Measurements from ENCODE around the gene DLGAP4. TPM values are rescaled to one million over a fixed set of nuclear protein-coding genes. Genes with fewer than 3 reads are reported as not detected.

The DLGAP4 gene
- total and polyA plus RNA-seq, 2 experiments from 2014 or later: 14.3 to 68.1 TPM

GRCh38 chr20:36392989-36393388, 86.8 kb downstream of the DLGAP4 start:
- no peak overlapping the region for H2AFZ ChIP-seq
- H3K9me2 ChIP-seq (ENCODE audit: insufficient read depth): no peaks in the 10 kb centered on the region
- in situ Hi-C loops (cut with MboI): no loop called here
- H3K4me3 ChIP-seq: no peak overlapping the region
- no peak overlapping the region for H3K4me2 ChIP-seq (ENCODE audit: unreplicated experiment)
- no peaks in the 10 kb centered on the region for H3F3A ChIP-seq (ENCODE audit: insufficient read depth)
- H3K27ac ChIP-seq: no peak overlapping the region
- no peaks in the 10 kb centered on the region for H3K79me2 ChIP-seq (ENCODE audit: insufficient read depth)
- no peaks in the 10 kb centered on the region for H3K4me1 ChIP-seq (ENCODE audit: insufficient read depth)
- H3K9ac ChIP-seq: no peak overlapping the region
- TF ChIP-seq EZH2phosphoT487 (IDR thresholded peaks at IDR 0.05; ENCODE audit: insufficient read depth, low read depth) (no peak), EZH2 (IDR thresholded peaks at IDR 0.05; ENCODE audit: insufficient read depth, poor library complexity, severe bottlenecking) (no peak)
- H3K27me3 ChIP-seq (replicated peaks; ENCODE audit: insufficient read depth): peaks cover 18% of the 10 kb centered on the region
- no peaks in the 10 kb centered on the region for H3K36me3 ChIP-seq (ENCODE audit: low read depth)
- no peaks in the 10 kb centered on the region for H4K20me1 ChIP-seq (ENCODE audit: insufficient read depth)
- DNase-seq: no peak
- H3K9me3 ChIP-seq (ENCODE audit: low read depth): no peaks in the 10 kb centered on the region
- WGBS, 2 experiments (ENCODE audit: low coverage in 1 of 2, low lambda C conversion rate in 2 of 2, missing lambda C conversion rate in 2 of 2): 53 to 71% methylated on average over 2 to 3 of the region's 3 CpGs

DNA sequence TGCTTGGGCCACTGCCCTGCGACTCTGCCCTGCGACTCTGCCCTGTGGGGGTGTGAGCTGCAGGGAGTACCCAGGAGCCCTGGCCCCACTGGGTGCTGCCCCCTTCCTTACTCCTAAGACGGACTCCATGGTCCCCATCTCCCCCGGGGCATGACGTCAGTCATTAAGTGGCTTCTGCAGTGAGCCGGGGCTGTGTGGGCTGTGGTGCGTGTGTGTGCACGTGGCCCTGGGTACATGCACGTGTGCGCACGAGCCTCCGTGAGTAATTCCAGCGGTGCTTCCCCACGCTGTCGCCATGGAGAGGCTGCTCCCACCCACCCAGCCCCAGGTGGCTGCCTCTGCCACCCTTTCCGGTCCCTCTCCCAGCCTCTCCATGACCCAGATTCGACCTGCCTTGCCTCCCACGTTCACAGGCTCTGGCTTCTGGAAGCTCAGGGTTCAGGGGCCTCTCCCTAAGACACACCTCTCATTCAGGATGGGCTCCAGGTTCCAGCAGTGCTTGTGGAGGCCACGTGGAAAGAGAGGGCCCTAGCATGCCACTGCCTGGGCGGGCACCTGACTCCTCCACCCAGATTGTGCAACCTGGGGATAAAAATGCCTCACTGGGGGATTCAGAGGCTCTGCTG, 88.3 kb downstream of the DLGAP4 start:
- no peak overlapping the region for H3K4me3 ChIP-seq
- no peaks in the 10 kb centered on the region for H4K20me1 ChIP-seq (ENCODE audit: insufficient read depth)
- no peaks in the 10 kb centered on the region for H3K36me3 ChIP-seq (ENCODE audit: low read depth)
- in situ Hi-C loops (cut with MboI): no loop called here
- no peak overlapping the region for H3K27ac ChIP-seq
- H3K4me1 ChIP-seq (ENCODE audit: insufficient read depth): no peaks in the 10 kb centered on the region
- H3K4me2 ChIP-seq (ENCODE audit: unreplicated experiment): no peak overlapping the region
- TF ChIP-seq EZH2phosphoT487 (IDR thresholded peaks at IDR 0.05; ENCODE audit: insufficient read depth, low read depth) (no peak), EZH2 (IDR thresholded peaks at IDR 0.05; ENCODE audit: insufficient read depth, poor library complexity, severe bottlenecking) (no peak)
- H3K9ac ChIP-seq: no peak overlapping the region
- no peak for DNase-seq
- no peaks in the 10 kb centered on the region for H3K9me3 ChIP-seq (ENCODE audit: low read depth)
- no peaks in the 10 kb centered on the region for H3F3A ChIP-seq (ENCODE audit: insufficient read depth)
- no peak overlapping the region for H2AFZ ChIP-seq
- 46 to 52% methylated on average over 20 of the region's 20 CpGs for WGBS, 2 experiments (ENCODE audit: low coverage in 1 of 2, low lambda C conversion rate in 2 of 2, missing lambda C conversion rate in 2 of 2)
- H3K9me2 ChIP-seq (ENCODE audit: insufficient read depth): no peaks in the 10 kb centered on the region
- H3K27me3 ChIP-seq (replicated peaks; ENCODE audit: insufficient read depth): peaks cover 28% of the 10 kb centered on the region
- H3K79me2 ChIP-seq (ENCODE audit: insufficient read depth): no peaks in the 10 kb centered on the region

DNA sequence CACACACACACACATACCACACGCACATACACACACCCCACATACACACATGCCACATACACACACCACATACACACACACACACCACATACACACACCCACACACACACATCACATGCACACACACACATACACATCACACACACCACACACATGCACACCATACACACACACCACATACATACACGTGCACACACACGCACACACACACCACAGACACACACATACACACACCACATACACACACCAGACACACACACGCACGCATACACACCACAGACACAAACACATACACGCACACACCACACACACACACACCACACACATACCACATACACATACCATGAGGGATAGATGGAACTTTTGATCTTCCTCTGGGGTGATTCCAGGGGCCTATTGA, 90.2 kb downstream of the DLGAP4 start:
- no peak overlapping the region for H2AFZ ChIP-seq
- H3K9ac ChIP-seq: no peak overlapping the region
- no peak overlapping the region for H3K4me3 ChIP-seq
- DNase-seq: no peak
- WGBS, 2 experiments (ENCODE audit: low coverage in 1 of 2, low lambda C conversion rate in 2 of 2, missing lambda C conversion rate in 2 of 2): 73 to 77% methylated on average over 4 to 6 of the region's 6 CpGs
- no peaks in the 10 kb centered on the region for H4K20me1 ChIP-seq (ENCODE audit: insufficient read depth)
- H3K27me3 ChIP-seq (replicated peaks; ENCODE audit: insufficient read depth): peaks cover 37% of the 10 kb centered on the region
- no peaks in the 10 kb centered on the region for H3K4me1 ChIP-seq (ENCODE audit: insufficient read depth)
- H3K4me2 ChIP-seq (ENCODE audit: unreplicated experiment): no peak overlapping the region
- TF ChIP-seq EZH2 (IDR thresholded peaks at IDR 0.05; ENCODE audit: insufficient read depth, poor library complexity, severe bottlenecking) (no peak), EZH2phosphoT487 (IDR thresholded peaks at IDR 0.05; ENCODE audit: insufficient read depth, low read depth) (no peak)
- H3K9me2 ChIP-seq (ENCODE audit: insufficient read depth): no peaks in the 10 kb centered on the region
- H3K36me3 ChIP-seq (ENCODE audit: low read depth): no peaks in the 10 kb centered on the region
- no peaks in the 10 kb centered on the region for H3K79me2 ChIP-seq (ENCODE audit: insufficient read depth)
- in situ Hi-C loops (cut with MboI): no loop called here
- H3K9me3 ChIP-seq (ENCODE audit: low read depth): no peaks in the 10 kb centered on the region
- no peaks in the 10 kb centered on the region for H3F3A ChIP-seq (ENCODE audit: insufficient read depth)
- H3K27ac ChIP-seq: no peak overlapping the region

DNA sequence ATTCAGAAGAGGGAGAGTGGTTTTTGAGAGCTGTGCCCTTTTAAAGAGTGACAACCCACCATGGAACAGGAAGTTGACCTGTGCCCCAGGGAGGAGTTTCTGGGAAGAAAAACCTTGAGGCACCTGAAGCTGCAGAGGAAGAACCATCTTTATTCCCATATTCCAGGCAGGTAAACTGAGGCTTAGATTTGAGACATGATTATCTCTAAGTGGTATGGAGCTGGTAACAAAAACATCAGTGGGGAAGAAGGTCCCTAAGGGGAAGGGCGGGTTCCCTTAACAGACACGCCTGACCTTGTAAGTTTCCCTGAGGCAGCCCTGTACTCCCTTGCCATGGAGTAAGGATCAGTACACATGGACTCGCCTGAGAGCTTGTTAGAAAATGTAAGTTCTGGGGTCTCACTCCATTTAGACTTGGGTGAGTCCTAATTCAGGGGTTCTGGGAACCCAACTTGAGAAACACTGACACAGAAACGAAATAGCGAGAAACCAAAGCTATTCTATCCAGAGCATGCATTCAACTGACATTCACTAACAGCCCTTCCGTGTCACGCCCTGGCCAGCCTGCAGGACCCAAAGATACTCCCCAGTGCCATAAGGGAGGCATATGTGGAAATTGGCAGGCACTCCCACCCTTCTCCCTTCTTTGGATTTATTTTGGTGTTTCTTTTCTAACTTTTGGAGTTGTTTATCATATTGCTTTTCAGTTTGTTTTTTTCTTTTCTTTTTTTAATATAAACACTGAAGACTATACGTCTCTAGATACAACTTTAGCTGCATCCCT, 90.9 kb downstream of the DLGAP4 start:
- H4K20me1 ChIP-seq (ENCODE audit: insufficient read depth): no peaks in the 10 kb centered on the region
- in situ Hi-C loops (cut with MboI): no loop called here

More for the DNA sequence above, 90.9 kb downstream of the DLGAP4 start:
- no peak overlapping the region for H3K27ac ChIP-seq
- H3K36me3 ChIP-seq (ENCODE audit: low read depth): no peaks in the 10 kb centered on the region
- H3K79me2 ChIP-seq (ENCODE audit: insufficient read depth): no peaks in the 10 kb centered on the region
- no peak for TF ChIP-seq EZH2phosphoT487 (IDR thresholded peaks at IDR 0.05; ENCODE audit: insufficient read depth, low read depth)
- no peak for TF ChIP-seq EZH2 (IDR thresholded peaks at IDR 0.05; ENCODE audit: insufficient read depth, poor library complexity, severe bottlenecking)
- no peak overlapping the region for H3K4me2 ChIP-seq (ENCODE audit: unreplicated experiment)
- H2AFZ ChIP-seq: no peak overlapping the region
- no peaks in the 10 kb centered on the region for H3F3A ChIP-seq (ENCODE audit: insufficient read depth)
- peaks cover 42% of the 10 kb centered on the region for H3K27me3 ChIP-seq (replicated peaks; ENCODE audit: insufficient read depth)
- H3K4me3 ChIP-seq: no peak overlapping the region
- H3K9me3 ChIP-seq (ENCODE audit: low read depth): no peaks in the 10 kb centered on the region
- no peaks in the 10 kb centered on the region for H3K4me1 ChIP-seq (ENCODE audit: insufficient read depth)
- no peak overlapping the region for H3K9ac ChIP-seq
- 9 to 10% methylated on average over 8 of the region's 8 CpGs for WGBS, 2 experiments (ENCODE audit: low coverage in 1 of 2, low lambda C conversion rate in 2 of 2, missing lambda C conversion rate in 2 of 2)
- no peaks in the 10 kb centered on the region for H3K9me2 ChIP-seq (ENCODE audit: insufficient read depth)
- DNase-seq: no peak
